ENCODE data around the gene CCZ1.
"Not testable (repeated sequence)": the region's sequence is repeated elsewhere in the genome, so short reads cannot be mapped to it uniquely, and the experiment has no call there.

Gene CCZ1

DNA sequence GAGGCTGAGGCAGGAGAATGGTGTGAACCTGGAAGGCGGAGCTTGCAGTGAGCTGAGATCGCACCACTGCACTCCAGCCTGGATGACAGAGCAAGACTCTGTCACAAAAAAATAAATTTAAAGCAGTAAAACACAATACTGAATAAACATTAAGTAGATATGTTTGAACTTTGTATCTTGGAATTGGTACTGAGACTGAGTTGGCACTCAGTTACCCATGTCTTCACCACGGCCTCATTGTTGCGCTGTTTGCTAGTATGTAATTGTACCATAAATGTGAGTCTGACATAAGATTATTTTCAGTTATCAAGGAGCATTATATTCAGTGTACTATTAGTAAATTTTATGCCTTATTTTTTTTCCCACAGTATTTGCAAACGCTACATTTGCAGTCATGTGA is 6.2 kb downstream of the CCZ1 start:
- H3K4me1 ChIP-seq (ENCODE audit: control insufficient read depth in 1 of 2, insufficient read depth in 2 of 2, low read length in 2 of 2); H3K9ac ChIP-seq (ENCODE audit: low read depth in 1 of 2, low read length in 2 of 2); H3K27me3 ChIP-seq (ENCODE audit: control insufficient read depth in 1 of 2, insufficient read depth in 2 of 2, low read length in 2 of 2); H3K9me3 ChIP-seq (ENCODE audit: control insufficient read depth in 1 of 2, low read length in 2 of 2); H3K27ac ChIP-seq (ENCODE audit: low read depth, low read length); H3K4me3 ChIP-seq (ENCODE audit: low read depth in 1 of 2, low read length in 2 of 2): not testable (repeated sequence)
- H3K36me3 ChIP-seq (ENCODE audit: control insufficient read depth in 1 of 2, insufficient read depth in 2 of 2, low read length in 2 of 2): peaks cover 0 to 12% of the 10 kb centered on the region in 2 donors

DNA sequence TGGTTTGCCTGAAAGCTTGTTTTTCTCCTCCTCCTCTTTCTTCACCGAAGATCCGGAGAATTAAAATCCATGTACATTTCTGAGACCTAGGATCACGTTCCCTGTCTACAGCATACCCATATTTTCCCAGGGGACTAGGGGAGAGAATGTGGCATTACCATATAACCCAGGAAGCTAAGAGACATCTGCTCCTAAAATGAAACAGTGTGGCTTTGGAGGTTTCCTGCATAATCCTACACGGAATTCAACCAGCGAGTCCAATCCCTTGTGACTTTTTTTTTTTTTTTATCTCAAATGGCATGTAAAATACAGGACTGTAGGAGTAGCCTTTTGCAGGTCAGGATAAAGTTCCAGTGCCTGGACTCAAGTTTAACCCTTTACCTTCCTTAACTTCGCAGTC is 10.3 kb downstream of the CCZ1 start:
- peaks cover 0 to 21% of the 10 kb centered on the region in 2 donors for H3K36me3 ChIP-seq (ENCODE audit: control insufficient read depth in 1 of 2, insufficient read depth in 2 of 2, low read length in 2 of 2)
- not testable (repeated sequence) for H3K9ac ChIP-seq (ENCODE audit: low read depth in 1 of 2, low read length in 2 of 2); H3K27me3 ChIP-seq (ENCODE audit: control insufficient read depth in 1 of 2, insufficient read depth in 2 of 2, low read length in 2 of 2); H3K27ac ChIP-seq (ENCODE audit: low read depth, low read length); H3K4me1 ChIP-seq (ENCODE audit: control insufficient read depth in 1 of 2, insufficient read depth in 2 of 2, low read length in 2 of 2); H3K9me3 ChIP-seq (ENCODE audit: control insufficient read depth in 1 of 2, low read length in 2 of 2); H3K4me3 ChIP-seq (ENCODE audit: low read depth in 1 of 2, low read length in 2 of 2)

GRCh38 chr7:5916529-5916928 is 18.0 kb downstream of the CCZ1 start:
- not testable (repeated sequence) for H3K27ac ChIP-seq (ENCODE audit: low read depth, low read length); H3K27me3 ChIP-seq (ENCODE audit: control insufficient read depth in 1 of 2, insufficient read depth in 2 of 2, low read length in 2 of 2); H3K9me3 ChIP-seq (ENCODE audit: control insufficient read depth in 1 of 2, low read length in 2 of 2); H3K4me3 ChIP-seq (ENCODE audit: low read depth in 1 of 2, low read length in 2 of 2); H3K9ac ChIP-seq (ENCODE audit: low read depth in 1 of 2, low read length in 2 of 2); H3K4me1 ChIP-seq (ENCODE audit: control insufficient read depth in 1 of 2, insufficient read depth in 2 of 2, low read length in 2 of 2)
- peaks cover 0 to 11% of the 10 kb centered on the region in 2 donors for H3K36me3 ChIP-seq (ENCODE audit: control insufficient read depth in 1 of 2, insufficient read depth in 2 of 2, low read length in 2 of 2)

DNA sequence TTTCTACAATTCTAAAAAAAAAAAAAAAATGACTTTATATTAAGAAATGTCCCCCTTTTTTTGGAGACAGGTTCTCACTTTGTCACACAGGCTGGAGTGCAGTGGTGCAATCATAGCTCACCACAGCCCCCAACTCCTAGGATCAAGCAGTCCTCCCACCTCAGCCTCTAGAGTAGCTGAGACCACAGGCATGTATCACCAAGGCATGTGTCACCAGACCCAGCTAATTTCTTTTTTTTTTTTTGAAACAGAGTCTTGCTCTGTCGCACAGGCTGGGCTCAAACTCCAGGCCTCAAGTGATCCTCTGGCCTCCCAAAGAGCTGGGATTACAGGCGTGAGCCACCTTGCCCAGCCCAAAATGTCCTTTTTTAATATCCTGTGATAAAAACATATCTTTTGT is 25.6 kb downstream of the CCZ1 start:
- not testable (repeated sequence) for H3K4me3 ChIP-seq (ENCODE audit: low read depth in 1 of 2, low read length in 2 of 2); H3K9ac ChIP-seq (ENCODE audit: low read depth in 1 of 2, low read length in 2 of 2); H3K27ac ChIP-seq (ENCODE audit: low read depth, low read length); H3K27me3 ChIP-seq (ENCODE audit: control insufficient read depth in 1 of 2, insufficient read depth in 2 of 2, low read length in 2 of 2); H3K36me3 ChIP-seq (ENCODE audit: control insufficient read depth in 1 of 2, insufficient read depth in 2 of 2, low read length in 2 of 2); H3K4me1 ChIP-seq (ENCODE audit: control insufficient read depth in 1 of 2, insufficient read depth in 2 of 2, low read length in 2 of 2); H3K9me3 ChIP-seq (ENCODE audit: control insufficient read depth in 1 of 2, low read length in 2 of 2)

- not testable (repeated sequence) for H3K9me3 ChIP-seq (ENCODE audit: control insufficient read depth in 1 of 2, low read length in 2 of 2); H3K9ac ChIP-seq (ENCODE audit: low read depth in 1 of 2, low read length in 2 of 2); H3K27me3 ChIP-seq (ENCODE audit: control insufficient read depth in 1 of 2, insufficient read depth in 2 of 2, low read length in 2 of 2); H3K27ac ChIP-seq (ENCODE audit: low read depth, low read length); H3K4me1 ChIP-seq (ENCODE audit: control insufficient read depth in 1 of 2, insufficient read depth in 2 of 2, low read length in 2 of 2); H3K4me3 ChIP-seq (ENCODE audit: low read depth in 1 of 2, low read length in 2 of 2); H3K36me3 ChIP-seq (ENCODE audit: control insufficient read depth in 1 of 2, insufficient read depth in 2 of 2, low read length in 2 of 2)
These were observed 26.1 kb downstream of the CCZ1 start for GRCh38 chr7:5924630-5925029.

GRCh38 chr7:5926263-5926870 is 27.8 kb downstream of the CCZ1 start:
- not testable (repeated sequence) for H3K9me3 ChIP-seq (ENCODE audit: control insufficient read depth in 1 of 2, low read length in 2 of 2); H3K36me3 ChIP-seq (ENCODE audit: control insufficient read depth in 1 of 2, insufficient read depth in 2 of 2, low read length in 2 of 2); H3K9ac ChIP-seq (ENCODE audit: low read depth in 1 of 2, low read length in 2 of 2); H3K4me1 ChIP-seq (ENCODE audit: control insufficient read depth in 1 of 2, insufficient read depth in 2 of 2, low read length in 2 of 2); H3K27ac ChIP-seq (ENCODE audit: low read depth, low read length); H3K4me3 ChIP-seq (ENCODE audit: low read depth in 1 of 2, low read length in 2 of 2); H3K27me3 ChIP-seq (ENCODE audit: control insufficient read depth in 1 of 2, insufficient read depth in 2 of 2, low read length in 2 of 2)

DNA sequence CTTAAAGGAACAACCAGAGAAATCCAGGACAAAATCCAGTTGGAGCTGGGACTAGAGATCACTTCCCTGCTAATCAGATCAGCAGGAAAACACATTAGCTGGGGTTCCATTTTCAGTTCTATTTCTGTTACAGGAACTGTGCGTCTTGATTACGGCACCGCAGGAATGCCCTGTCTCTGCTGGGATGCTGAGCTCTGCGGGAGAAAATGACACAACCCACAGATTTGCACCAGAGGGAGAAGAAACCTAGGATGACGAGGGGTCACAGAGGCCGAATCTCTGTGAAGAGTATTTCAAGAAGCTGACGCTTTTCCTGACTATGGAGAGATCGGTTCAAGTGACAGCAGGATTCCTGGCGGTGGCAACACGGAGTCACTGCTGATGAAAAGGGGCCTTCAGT is 31.8 kb downstream of the CCZ1 start:
- not testable (repeated sequence) for H3K4me3 ChIP-seq (ENCODE audit: low read depth in 1 of 2, low read length in 2 of 2); H3K9ac ChIP-seq (ENCODE audit: low read depth in 1 of 2, low read length in 2 of 2); H3K9me3 ChIP-seq (ENCODE audit: control insufficient read depth in 1 of 2, low read length in 2 of 2); H3K27me3 ChIP-seq (ENCODE audit: control insufficient read depth in 1 of 2, insufficient read depth in 2 of 2, low read length in 2 of 2); H3K27ac ChIP-seq (ENCODE audit: low read depth, low read length); H3K4me1 ChIP-seq (ENCODE audit: control insufficient read depth in 1 of 2, insufficient read depth in 2 of 2, low read length in 2 of 2); H3K36me3 ChIP-seq (ENCODE audit: control insufficient read depth in 1 of 2, insufficient read depth in 2 of 2, low read length in 2 of 2)

GRCh38 chr7:5931250-5931649 is 32.7 kb downstream of the CCZ1 start:
- not testable (repeated sequence) for H3K9ac ChIP-seq (ENCODE audit: low read depth in 1 of 2, low read length in 2 of 2); H3K27ac ChIP-seq (ENCODE audit: low read depth, low read length)

GRCh38 chr7:5931905-5932644 is 33.5 kb downstream of the CCZ1 start:
- H3K4me1 ChIP-seq (ENCODE audit: control insufficient read depth in 1 of 2, insufficient read depth in 2 of 2, low read length in 2 of 2); H3K9ac ChIP-seq (ENCODE audit: low read depth in 1 of 2, low read length in 2 of 2); H3K27me3 ChIP-seq (ENCODE audit: control insufficient read depth in 1 of 2, insufficient read depth in 2 of 2, low read length in 2 of 2); H3K4me3 ChIP-seq (ENCODE audit: low read depth in 1 of 2, low read length in 2 of 2); H3K9me3 ChIP-seq (ENCODE audit: control insufficient read depth in 1 of 2, low read length in 2 of 2); H3K36me3 ChIP-seq (ENCODE audit: control insufficient read depth in 1 of 2, insufficient read depth in 2 of 2, low read length in 2 of 2); H3K27ac ChIP-seq (ENCODE audit: low read depth, low read length): not testable (repeated sequence)

More at GRCh38 chr7:5931250-5931649, 32.7 kb downstream of the CCZ1 start:
- not testable (repeated sequence) for H3K27me3 ChIP-seq (ENCODE audit: control insufficient read depth in 1 of 2, insufficient read depth in 2 of 2, low read length in 2 of 2); H3K4me3 ChIP-seq (ENCODE audit: low read depth in 1 of 2, low read length in 2 of 2); H3K36me3 ChIP-seq (ENCODE audit: control insufficient read depth in 1 of 2, insufficient read depth in 2 of 2, low read length in 2 of 2); H3K4me1 ChIP-seq (ENCODE audit: control insufficient read depth in 1 of 2, insufficient read depth in 2 of 2, low read length in 2 of 2); H3K9me3 ChIP-seq (ENCODE audit: control insufficient read depth in 1 of 2, low read length in 2 of 2)

DNA sequence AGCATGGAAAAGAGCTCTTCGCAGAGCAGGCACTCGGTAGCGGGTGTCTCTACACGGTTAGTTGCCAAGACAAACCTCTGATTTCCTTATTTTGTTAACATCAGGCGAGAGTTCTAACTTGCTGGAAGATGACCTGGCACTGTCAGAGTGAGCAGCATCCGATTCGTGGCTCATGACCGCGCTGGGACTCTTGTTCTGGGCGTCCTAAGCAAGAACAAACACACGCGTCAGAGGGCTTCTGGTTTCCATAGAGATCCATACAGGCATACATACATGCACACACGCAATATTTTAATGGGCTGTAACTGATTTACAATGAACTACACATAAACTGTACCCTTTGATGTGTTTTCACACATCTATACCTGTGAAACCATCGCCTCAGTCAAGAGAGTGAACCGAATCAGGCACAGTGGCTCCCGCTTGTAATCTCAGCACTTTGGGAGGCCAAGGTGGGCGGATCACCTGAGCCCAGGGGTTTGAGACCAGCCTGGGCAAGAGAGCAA is 36.5 kb downstream of the CCZ1 start:
- H3K9me3 ChIP-seq (ENCODE audit: control insufficient read depth in 1 of 2, low read length in 2 of 2); H3K4me1 ChIP-seq (ENCODE audit: control insufficient read depth in 1 of 2, insufficient read depth in 2 of 2, low read length in 2 of 2); H3K9ac ChIP-seq (ENCODE audit: low read depth in 1 of 2, low read length in 2 of 2); H3K27me3 ChIP-seq (ENCODE audit: control insufficient read depth in 1 of 2, insufficient read depth in 2 of 2, low read length in 2 of 2); H3K4me3 ChIP-seq (ENCODE audit: low read depth in 1 of 2, low read length in 2 of 2); H3K36me3 ChIP-seq (ENCODE audit: control insufficient read depth in 1 of 2, insufficient read depth in 2 of 2, low read length in 2 of 2); H3K27ac ChIP-seq (ENCODE audit: low read depth, low read length): not testable (repeated sequence)

All from duodenal mucosa (tissue), 2 donors.